ENCODE results near the gene FATE1.

DNA sequence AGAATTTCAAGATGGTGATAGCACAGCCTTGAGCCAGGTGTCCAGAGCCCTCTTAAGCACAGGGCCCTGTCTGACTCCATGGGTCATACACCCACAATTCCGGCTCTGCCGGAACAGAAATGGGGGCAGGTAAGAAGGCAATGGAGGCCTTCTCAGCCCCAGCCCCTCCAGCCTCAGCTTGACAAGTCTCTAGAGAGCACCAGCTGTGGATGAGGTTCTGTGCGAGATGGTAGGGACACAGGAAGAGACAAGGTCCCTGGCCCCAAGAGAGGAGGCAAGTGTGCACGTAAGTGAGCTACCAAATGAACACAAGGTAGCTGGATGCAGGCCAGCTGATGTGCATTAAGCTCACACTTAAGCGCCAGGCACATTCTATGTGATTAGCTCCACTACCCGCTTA is 23.0 kb upstream of the FATE1 start:
- TF ChIP-seq POLR2A (IDR thresholded peaks at IDR 0.05; ENCODE audit: low read length) (no peak), GATA1 (IDR thresholded peaks at IDR 0.05; ENCODE audit: low read depth, low read length) (no peak)

Data from erythroblast (primary cell).